Right cardiac atrium (tissue), 5 donors: ENCODE data around the gene IL1RAPL2. TPM values are rescaled to one million over a fixed set of nuclear protein-coding genes. Genes with fewer than 3 reads are reported as not detected.

Source experiments
- ATAC-seq, 2 donors: fragments of 200-7000 bp; cut with Tn5 transposase; one replicate each; pipeline versions ENCODE4 v1.8.0 to v1.9.1; 2020; ENCODE audit warnings: moderate library complexity in 2 of 2, mild to moderate bottlenecking in 1 of 2
- DNase-seq, 3 donors: peaks; one replicate each; pipeline ENCODE4 v3.0.0-alpha.2; 2020
- H3K27ac ChIP-seq: one replicate; pipeline ENCODE4 v1.5.1; 2013; ENCODE audit warnings: mild to moderate bottlenecking, low read length, control low read depth, moderate library complexity
- H3K27me3 ChIP-seq: one replicate; pipeline ENCODE4 v1.6.1; 2013; ENCODE audit not compliant: control insufficient read depth, insufficient read depth
- H3K4me1 ChIP-seq: one replicate; pipeline ENCODE4 v1.6.1; 2013; ENCODE audit warnings: low read length; ENCODE audit not compliant: control insufficient read depth, insufficient read depth
- H3K4me3 ChIP-seq: one replicate; pipeline ENCODE4 v1.5.1; 2013; ENCODE audit warnings: low read length, control low read depth
- H3K9me3 ChIP-seq: one replicate; pipeline ENCODE4 v1.6.1; 2013; ENCODE audit warnings: low read length; ENCODE audit not compliant: control insufficient read depth
- WGBS: extraction: QIAGEN DNeasy Blood & Tissue Kit; methylation state at CpG from one replicate; pipeline ENCODE4 v1.1.7; 2013; 5-methylcytosine and 5-hydroxymethylcytosine counted together
- intact Hi-C, 4 donors: fragments of 100-400 bp; cut with DNase I; formaldehyde crosslinking; loops; one replicate each; pipeline versions ENCODE4 v1.11.0 to v1.14.0; 2022 to 2023
- polyA plus RNA-seq: library from polyadenylated mRNA; stranded (reverse); fragments of 200-250 nt; gene quantifications from one replicate; pipeline ENCODE4 v1.2.3, GENCODE V29; 2013
- total RNA-seq, 4 donors: library from RNA; stranded (reverse); fragmentation: NEBNext Ultra II Directional; extraction: Animal tissue kit (Norgen Biotek cat#: 25700); gene quantifications; one replicate each; pipeline ENCODE4 v1.2.1, GENCODE V29; 2021
- donor health status: healthy with polysubstance abuse.
- donor health status: DM: no; HTN: yes; CAD: no.
- donor health status: DM: no; HTN: no; CAD: no.
- donor health status: DM: no; HTN: yes; CAD: no; lungs with severe emphysema.
- donor health status: DM: yes; HTN: yes; CAD: no.

IL1RAPL2 gene
- total and polyA plus RNA-seq, 5 donors, result 0.31 TPM; not detected in 4

DNA sequence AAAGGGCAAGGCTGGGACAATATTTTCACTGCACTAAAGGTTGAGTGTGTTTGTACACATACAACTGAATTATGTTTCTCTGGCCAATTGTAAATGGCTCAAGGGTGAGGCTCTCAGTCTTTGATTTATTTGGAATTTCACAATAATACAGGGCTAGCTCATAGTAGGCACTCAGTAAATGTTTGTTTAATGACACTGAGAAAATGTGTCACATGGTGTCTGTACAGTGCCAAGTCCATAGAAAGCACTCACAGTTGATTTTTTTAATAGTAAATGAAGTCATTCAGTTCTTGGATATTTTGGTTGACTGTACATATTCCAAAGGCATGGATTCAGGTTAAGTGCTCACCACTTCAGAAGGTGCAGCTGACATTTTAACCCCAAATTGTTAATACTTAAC, 176.4 kb downstream of the IL1RAPL2 start:
- ATAC-seq, result no peak
- no peaks in the 10 kb centered on the region for H3K4me1 ChIP-seq
- no peak overlapping the region for H3K4me3 ChIP-seq
- no peak overlapping the region for H3K27ac ChIP-seq
- intact Hi-C loops, result no loop called here
- H3K27me3 ChIP-seq, result no peaks in the 10 kb centered on the region
- no peak for DNase-seq
- H3K9me3 ChIP-seq, result no peaks in the 10 kb centered on the region

DNA sequence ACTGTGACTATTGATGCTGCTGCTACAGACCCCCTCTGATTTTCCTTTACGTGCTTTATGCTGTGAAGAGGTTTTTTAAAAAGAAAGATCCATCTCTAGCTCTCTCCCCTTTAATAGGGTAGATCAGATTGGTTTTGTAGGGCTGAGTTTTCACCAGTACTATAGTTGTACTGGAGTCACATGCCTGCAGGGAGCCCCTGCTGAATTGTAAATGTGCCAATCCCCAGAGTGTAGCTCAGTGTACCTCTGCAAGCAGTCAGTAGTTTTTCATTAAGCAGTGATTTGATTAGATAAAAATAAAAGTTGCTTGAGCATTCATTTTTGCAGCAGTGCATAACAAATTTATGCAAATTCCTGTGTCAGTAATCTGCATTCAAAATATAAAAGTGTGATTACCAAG, 179.2 kb downstream of the IL1RAPL2 start:
- H3K27me3 ChIP-seq, result no peaks in the 10 kb centered on the region
- 65% methylated on average over 1 of the region's 1 CpG for WGBS
- no peaks in the 10 kb centered on the region for H3K9me3 ChIP-seq

DNA sequence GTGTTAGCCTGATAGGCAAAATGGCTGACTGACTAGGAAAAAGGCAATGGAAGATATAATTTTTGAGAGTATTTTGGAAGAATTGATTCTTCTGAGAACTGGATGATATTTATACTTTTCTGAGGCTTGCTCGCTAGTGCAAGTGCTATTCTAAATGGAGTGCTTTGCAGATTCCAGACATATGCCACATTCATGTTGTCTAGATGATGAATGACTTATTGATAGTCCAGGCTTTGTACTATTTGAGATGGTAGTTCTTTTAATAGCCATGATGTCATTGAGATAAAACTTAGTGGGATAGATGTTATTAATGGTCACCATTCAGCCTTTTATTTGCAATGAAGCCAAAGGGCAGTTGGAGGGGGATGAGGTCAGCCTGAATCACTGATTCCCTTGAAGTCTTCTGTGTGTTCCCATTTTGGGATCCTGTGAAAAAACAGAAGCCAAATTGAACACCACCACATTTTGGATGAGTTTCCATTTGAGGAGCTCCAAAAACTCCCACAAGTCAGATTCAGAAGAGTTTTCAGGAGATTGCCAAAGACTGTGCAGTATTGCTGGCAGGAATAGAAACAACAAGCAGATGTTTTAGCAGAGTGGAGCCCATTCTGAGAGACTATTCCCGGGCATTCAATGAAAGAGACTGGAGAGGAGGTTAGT, 184.1 kb downstream of the IL1RAPL2 start:
- Histone ChIP-seq H3K27ac (no peak overlapping the region), H3K4me3 (no peak overlapping the region), H3K9me3 (no peaks in the 10 kb centered on the region), H3K27me3 (no peaks in the 10 kb centered on the region), H3K4me1 (no peaks in the 10 kb centered on the region)
- intact Hi-C loops, result no loop called here
- no peak for DNase-seq
- 39% methylated on average over 2 of the region's 2 CpGs for WGBS
- no peak for ATAC-seq

More for the DNA sequence above, 179.2 kb downstream of the IL1RAPL2 start:
- ATAC-seq, result no peak
- no peaks in the 10 kb centered on the region for H3K4me1 ChIP-seq
- no peak for DNase-seq
- intact Hi-C loops, result no loop called here
- H3K4me3 ChIP-seq, result no peak overlapping the region
- H3K27ac ChIP-seq, result no peak overlapping the region

DNA sequence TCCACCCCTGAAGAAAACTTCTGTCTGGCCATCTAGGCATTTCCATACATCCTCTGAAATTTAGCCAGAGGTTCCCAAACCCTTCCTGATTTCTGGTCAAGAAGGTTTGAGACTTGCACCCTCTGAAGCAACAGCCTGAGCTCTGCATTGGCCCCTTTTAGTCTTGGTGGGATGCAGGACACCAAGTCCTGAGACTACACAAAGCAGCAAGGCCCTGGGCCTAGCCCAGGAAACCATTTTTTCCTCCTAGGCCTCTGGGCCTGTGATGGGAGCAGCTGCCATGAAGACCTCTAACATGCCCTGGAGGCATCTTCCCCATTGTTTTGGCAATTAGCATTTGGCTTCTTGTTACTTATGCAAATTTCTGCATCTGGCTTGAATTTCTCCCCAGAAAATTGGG, 196.6 kb downstream of the IL1RAPL2 start:
- Histone ChIP-seq H3K4me3 (no peak overlapping the region), H3K27ac (no peak overlapping the region), H3K4me1 (no peaks in the 10 kb centered on the region), H3K27me3 (no peaks in the 10 kb centered on the region), H3K9me3 (no peaks in the 10 kb centered on the region)
- ATAC-seq, result no peak
- intact Hi-C loops, result no loop called here
- no peak for DNase-seq

DNA sequence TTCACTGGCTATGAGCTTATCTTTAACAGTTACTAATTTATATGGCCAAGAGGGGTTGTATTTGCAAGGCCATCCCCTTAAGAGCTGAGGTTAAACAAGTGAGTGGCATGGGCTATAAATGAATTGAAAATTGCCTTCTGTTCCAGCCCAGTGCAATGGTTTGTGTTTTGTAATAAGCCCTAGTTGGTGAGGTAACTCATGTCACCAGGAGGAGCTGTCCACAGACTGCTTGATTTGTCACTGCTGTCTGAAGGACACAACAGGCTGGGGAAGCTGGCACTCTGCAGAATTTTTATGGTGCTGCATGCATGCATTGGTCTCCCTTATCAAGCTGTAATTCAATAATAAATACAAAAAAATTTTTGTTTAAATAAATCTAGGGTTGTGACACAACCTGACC, 223.8 kb downstream of the IL1RAPL2 start:
- intact Hi-C loops, result no loop called here
- no peak overlapping the region for H3K27ac ChIP-seq
- peak in 1 of 2 donors; percentile 60 for ATAC-seq
- H3K27me3 ChIP-seq, result no peaks in the 10 kb centered on the region
- H3K9me3 ChIP-seq, result no peaks in the 10 kb centered on the region
- no peaks in the 10 kb centered on the region for H3K4me1 ChIP-seq
- H3K4me3 ChIP-seq, result no peak overlapping the region
- no peak for DNase-seq

DNA sequence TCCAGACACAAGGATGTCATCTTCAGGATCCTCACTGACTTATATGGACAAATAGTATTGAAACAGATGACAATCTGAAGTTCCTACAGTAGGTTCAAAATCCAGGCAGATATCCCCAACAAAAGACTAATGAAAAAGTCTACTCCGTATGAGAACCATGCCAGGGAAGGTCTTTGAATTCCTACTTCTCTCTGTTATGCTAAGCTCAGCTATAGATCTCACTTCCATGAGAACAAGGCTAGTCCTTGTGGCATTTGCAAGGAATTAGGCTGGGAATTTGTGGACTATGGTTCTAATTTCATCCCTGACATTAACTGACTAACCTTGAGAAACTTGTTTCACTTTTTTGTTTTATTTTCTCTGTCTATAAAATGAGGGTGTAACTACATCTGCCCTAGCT, 229.8 kb downstream of the IL1RAPL2 start:
- Histone ChIP-seq H3K4me3 (no peak overlapping the region), H3K9me3 (no peaks in the 10 kb centered on the region), H3K27ac (no peak overlapping the region), H3K27me3 (no peaks in the 10 kb centered on the region), H3K4me1 (no peaks in the 10 kb centered on the region)
- intact Hi-C loops, result no loop called here
- 45% methylated on average over 1 of the region's 1 CpG for WGBS
- ATAC-seq (no peak), DNase-seq (no peak)

DNA sequence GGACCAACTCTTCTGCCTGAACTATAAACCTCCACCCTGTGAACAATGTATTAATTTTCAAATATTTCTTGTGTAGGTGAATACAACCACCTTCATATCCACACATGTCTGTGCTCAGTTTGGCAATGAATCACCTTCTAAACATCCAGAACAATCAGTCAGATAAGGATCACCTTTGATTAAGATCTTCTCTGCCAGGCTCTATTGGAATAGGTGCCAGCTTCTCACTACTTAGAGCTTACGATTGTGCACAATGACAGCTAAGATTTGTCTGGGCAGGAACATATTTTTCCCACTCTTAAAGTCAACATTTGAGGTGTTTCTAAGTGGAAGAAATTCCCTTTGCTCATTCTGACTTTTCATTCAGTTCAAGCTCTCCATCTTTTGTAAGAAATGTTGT, 237.2 kb downstream of the IL1RAPL2 start:
- H3K27me3 ChIP-seq, result no peaks in the 10 kb centered on the region
- no peak overlapping the region for H3K27ac ChIP-seq
- H3K4me3 ChIP-seq, result no peak overlapping the region
- DNase-seq (no peak), ATAC-seq (no peak)
- H3K4me1 ChIP-seq, result no peaks in the 10 kb centered on the region
- no peaks in the 10 kb centered on the region for H3K9me3 ChIP-seq
- WGBS, result 65% methylated on average over 1 of the region's 1 CpG
- intact Hi-C loops, result no loop called here

DNA sequence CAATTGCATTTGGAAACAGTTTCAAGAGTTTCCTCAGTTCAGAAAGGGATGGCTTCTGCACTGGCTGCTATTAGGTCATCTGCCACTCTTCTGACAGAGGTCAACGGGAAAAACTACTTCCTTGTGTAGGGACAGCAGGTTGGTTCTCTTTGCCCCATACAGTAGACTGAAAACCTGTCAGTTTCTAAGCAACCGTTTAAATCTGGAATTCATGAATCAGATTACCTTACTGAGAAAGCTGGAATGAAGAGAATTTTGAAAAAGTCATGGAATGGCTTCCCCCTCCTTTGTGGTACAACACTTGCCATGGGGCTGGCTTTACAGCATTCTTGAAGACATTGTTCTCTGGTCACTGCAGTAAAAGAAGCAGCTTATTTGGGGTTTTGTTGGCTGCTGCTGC, 240.3 kb downstream of the IL1RAPL2 start:
- no peaks in the 10 kb centered on the region for H3K4me1 ChIP-seq
- no peaks in the 10 kb centered on the region for H3K9me3 ChIP-seq
- no peak for DNase-seq
- intact Hi-C loops, result no loop called here
- H3K27ac ChIP-seq, result no peak overlapping the region
- H3K27me3 ChIP-seq, result no peaks in the 10 kb centered on the region
- H3K4me3 ChIP-seq, result no peak overlapping the region
- 63% methylated on average over 2 of the region's 2 CpGs for WGBS
- no peak for ATAC-seq

DNA sequence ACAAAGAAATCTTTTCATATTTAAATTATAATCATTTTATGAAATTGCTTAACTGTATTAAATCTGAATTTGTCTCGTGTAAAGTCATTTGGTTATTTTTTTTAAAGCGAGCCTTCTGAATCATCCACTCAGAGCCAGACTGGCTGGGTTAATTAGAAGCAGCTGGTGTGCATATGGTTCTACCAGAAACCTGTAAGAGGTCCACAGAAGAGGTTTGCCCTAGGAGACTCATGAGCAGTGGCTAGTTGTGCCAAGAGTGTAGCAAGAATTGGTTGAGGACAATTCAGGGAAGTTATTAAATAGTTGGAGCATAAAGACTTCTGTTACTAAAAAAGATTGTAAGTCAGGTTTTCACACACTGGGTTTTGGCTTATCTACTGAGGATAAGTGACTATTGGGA, 267.4 kb downstream of the IL1RAPL2 start:
- intact Hi-C loops, result no loop called here
- ATAC-seq (no peak), DNase-seq (no peak)
- 66% methylated on average over 2 of the region's 2 CpGs for WGBS
- Histone ChIP-seq H3K4me3 (no peak overlapping the region), H3K4me1 (no peaks in the 10 kb centered on the region), H3K27me3 (no peaks in the 10 kb centered on the region), H3K27ac (no peak overlapping the region), H3K9me3 (no peaks in the 10 kb centered on the region)

DNA sequence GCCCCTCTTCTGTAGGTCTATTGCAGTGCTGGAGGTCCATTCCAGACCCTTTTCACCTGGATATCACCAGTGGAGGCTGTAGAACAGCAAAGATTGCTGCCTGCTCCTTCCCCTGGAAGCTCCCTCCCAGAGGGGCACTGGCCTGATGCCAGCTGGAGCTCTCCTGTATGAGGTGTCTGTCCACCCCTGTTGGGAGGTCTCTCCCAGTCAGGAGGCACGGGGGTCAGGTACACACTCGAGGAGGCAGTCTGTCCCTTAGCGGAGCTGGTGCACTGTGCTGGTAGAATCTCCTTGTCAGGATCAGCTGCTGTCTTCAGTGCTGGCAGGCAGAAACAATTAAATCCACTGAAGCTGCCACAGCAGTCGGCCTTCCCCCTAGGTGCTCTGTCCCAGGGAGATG, 276.6 kb downstream of the IL1RAPL2 start:
- DNase-seq, result peak in 2 of 3 donors; percentile 20 to 40
- H3K4me3 ChIP-seq, result no peak overlapping the region
- no peaks in the 10 kb centered on the region for H3K4me1 ChIP-seq
- WGBS, result 57% methylated on average over 4 of the region's 4 CpGs
- ATAC-seq, result no peak
- H3K27me3 ChIP-seq, result no peaks in the 10 kb centered on the region
- intact Hi-C loops, result no loop called here
- H3K27ac ChIP-seq, result no peak overlapping the region
- no peaks in the 10 kb centered on the region for H3K9me3 ChIP-seq

DNA sequence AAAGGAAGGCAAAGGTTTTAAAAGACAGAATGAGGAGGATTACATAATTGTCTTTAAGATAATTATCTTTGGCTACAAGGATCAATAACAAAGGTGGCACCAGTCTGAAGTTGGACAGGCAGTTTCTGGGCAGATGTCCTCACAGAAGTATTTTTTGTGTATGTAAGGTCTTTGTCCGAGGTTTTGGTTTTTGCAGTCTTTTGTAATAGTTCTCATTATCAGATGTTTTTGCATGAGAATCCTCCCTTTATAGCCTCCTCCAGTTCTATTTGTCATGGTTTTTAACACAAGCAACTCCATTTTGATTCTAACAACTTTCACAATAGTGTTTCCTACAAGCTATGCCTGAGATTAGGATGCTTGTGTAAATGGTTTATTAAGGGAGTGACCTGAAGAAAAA, 286.2 kb downstream of the IL1RAPL2 start:
- no peaks in the 10 kb centered on the region for H3K4me1 ChIP-seq
- WGBS, result 83% methylated on average over 1 of the region's 1 CpG
- DNase-seq, result no peak
- H3K27ac ChIP-seq, result no peak overlapping the region
- H3K9me3 ChIP-seq, result no peaks in the 10 kb centered on the region
- no peak for ATAC-seq
- intact Hi-C loops, result no loop called here
- no peak overlapping the region for H3K4me3 ChIP-seq
- no peaks in the 10 kb centered on the region for H3K27me3 ChIP-seq

DNA sequence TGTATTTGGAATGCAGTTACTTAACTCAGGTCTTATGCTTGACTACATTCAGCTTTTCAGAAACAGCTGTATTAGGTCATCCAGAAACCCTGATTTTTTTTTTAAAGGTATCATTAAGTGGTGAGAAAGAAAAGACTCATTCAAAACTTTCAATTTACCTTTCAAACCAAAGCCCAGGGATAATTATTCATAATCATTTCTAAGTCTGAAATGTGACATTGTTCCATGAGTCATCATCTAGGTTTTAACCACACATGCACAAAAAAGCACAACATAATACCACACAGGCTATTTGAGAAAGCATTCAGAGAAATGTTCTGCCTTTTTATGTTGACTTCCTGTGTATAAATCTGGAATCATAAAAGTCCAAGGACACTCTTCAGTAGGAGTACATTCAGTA, 288.2 kb downstream of the IL1RAPL2 start:
- ATAC-seq (no peak), DNase-seq (no peak)
- no peak overlapping the region for H3K4me3 ChIP-seq
- H3K27ac ChIP-seq, result no peak overlapping the region
- H3K9me3 ChIP-seq, result no peaks in the 10 kb centered on the region
- intact Hi-C loops, result no loop called here
- no peaks in the 10 kb centered on the region for H3K4me1 ChIP-seq
- no peaks in the 10 kb centered on the region for H3K27me3 ChIP-seq
